ENCODE data around the gene SECISBP2L. TPM values are rescaled to one million over a fixed set of nuclear protein-coding genes. Genes with fewer than 3 reads are reported as not detected.

SECISBP2L gene
- total RNA-seq, 1 experiment from 2014 or later = 40.5 TPM

GRCh38 chr15:48993380-48993779 lies 52.9 kb downstream of the SECISBP2L start:
- Histone ChIP-seq H3K4me3 (ENCODE audit: low read depth in 2 of 2, low read length in 2 of 2) (no peak overlapping the region), H3K36me3 (ENCODE audit: control insufficient read depth, insufficient read depth, low read length) (peaks cover 20% of the 10 kb centered on the region), H3K4me1 (ENCODE audit: control insufficient read depth, insufficient read depth, low read length) (no peaks in the 10 kb centered on the region), H3K9me3 (ENCODE audit: control insufficient read depth, insufficient read depth, low read depth, low read length) (no peaks in the 10 kb centered on the region), H3K27ac (ENCODE audit: low read length) (no peak overlapping the region), H3K27me3 (ENCODE audit: control insufficient read depth, insufficient read depth, low read length) (no peaks in the 10 kb centered on the region)
- DNase-seq (ENCODE audit: low read depth, low spot score) (no peak), ATAC-seq (no peak)
- in situ Hi-C loops (cut with HindIII; ENCODE audit: low pct_unique_long_range_greater_than_20kb, low sequenced_read_pairs) = no loop called here
- intact Hi-C loops (cut with micrococcal nuclease; ENCODE audit: unreplicated experiment) = no loop called here
- ChIA-PET POLR2A (interaction anchor here (0.5 kb wide), 1 partner anchor 359 kb away, joined by 6 read pairs; no protein-coding TSS in a partner anchor), CTCF (interaction anchor here (0.7 kb wide), 1 partner anchor 153 kb away, joined by 3 read pairs; no protein-coding TSS in a partner anchor)
- no TSS peak for BruUV-seq (replicated peaks)
- TF ChIP-seq CTCF (IDR thresholded peaks at IDR 0.05) (no peak), SIN3A (IDR thresholded peaks at IDR 0.05; ENCODE audit: borderline replicate concordance, insufficient read depth, low read depth, low read length) (no peak)

- DNase-seq (ENCODE audit: low read depth, low spot score) (no peak), ATAC-seq (no peak)
- intact Hi-C loops (cut with micrococcal nuclease; ENCODE audit: unreplicated experiment) (no loop called here), in situ Hi-C loops (cut with HindIII; ENCODE audit: low pct_unique_long_range_greater_than_20kb, low sequenced_read_pairs) (no loop called here)
- H3K27me3 ChIP-seq (ENCODE audit: control insufficient read depth, insufficient read depth, low read length) = no peaks in the 10 kb centered on the region
- no peak overlapping the region for H3K4me3 ChIP-seq (ENCODE audit: low read depth in 2 of 2, low read length in 2 of 2)
- no peak overlapping the region for H3K27ac ChIP-seq (ENCODE audit: low read length)
- ChIA-PET POLR2A (no interaction called here), CTCF (no interaction called here)
- peaks cover 15% of the 10 kb centered on the region for H3K36me3 ChIP-seq (ENCODE audit: control insufficient read depth, insufficient read depth, low read length)
- TF ChIP-seq REST (IDR thresholded peaks at IDR 0.05; ENCODE audit: insufficient read depth in 1 of 2, low read depth in 2 of 2, low read length in 1 of 2) (no peak), TCF7L2 (IDR thresholded peaks at IDR 0.05; ENCODE audit: low read depth, low read length) (no peak), SIN3A (IDR thresholded peaks at IDR 0.05; ENCODE audit: borderline replicate concordance, insufficient read depth, low read depth, low read length) (no peak), CTCF (IDR thresholded peaks at IDR 0.05) (no peak), POLR2AphosphoS5 (IDR thresholded peaks at IDR 0.05; ENCODE audit: low read depth, low read length) (no peak)
- H3K4me1 ChIP-seq (ENCODE audit: control insufficient read depth, insufficient read depth, low read length) = no peaks in the 10 kb centered on the region
- BruUV-seq (replicated peaks) = no TSS peak
- no peaks in the 10 kb centered on the region for H3K9me3 ChIP-seq (ENCODE audit: control insufficient read depth, insufficient read depth, low read depth, low read length)
Observed at GRCh38 chr15:48992545-48992944, 53.7 kb downstream of the SECISBP2L start.
